Mesenchymal stem cell (in vitro differentiated cells and primary cell): ENCODE data around the gene EPHA2.
A peak's percentile ranks its signal among the peaks of the same experiment; 100 is the strongest.

ENCODE experiments used
- DNase-seq: peaks from one replicate; pipeline ENCODE4 v3.0.0-alpha.2; 2013
- H2AFZ ChIP-seq: one replicate; pipeline ENCODE4 v1.6.1; 2013; ENCODE audit warnings: low read depth, mild to moderate bottlenecking, control low read depth, inconsistent platforms, low read length, moderate library complexity
- H2AK5ac ChIP-seq: 2 replicates; pipeline ENCODE4 v1.6.1; 2013; ENCODE audit warnings: low read length, moderate library complexity, mild to moderate bottlenecking, inconsistent platforms; ENCODE audit not compliant: severe bottlenecking
- H2BK120ac ChIP-seq: one replicate; pipeline ENCODE4 v1.6.1; 2013; ENCODE audit warnings: low read depth, mild to moderate bottlenecking, inconsistent platforms, low read length, moderate library complexity
- H2BK12ac ChIP-seq, 2 experiments: one replicate each; pipeline ENCODE4 v1.6.1; 2013; ENCODE audit warnings: inconsistent platforms in 2 of 2, low read length in 2 of 2, mild to moderate bottlenecking in 2 of 2, moderate library complexity in 2 of 2, control low read depth in 1 of 2
- H2BK15ac ChIP-seq: one replicate; pipeline ENCODE4 v1.6.1; 2013; ENCODE audit warnings: mild to moderate bottlenecking, low read depth, inconsistent platforms; ENCODE audit not compliant: poor library complexity, severe bottlenecking
- H2BK5ac ChIP-seq: 2 replicates; pipeline ENCODE4 v1.6.1; 2013; ENCODE audit warnings: low read depth, mild to moderate bottlenecking, low read length, control low read depth, inconsistent platforms; ENCODE audit not compliant: poor library complexity, severe bottlenecking
- H3K14ac ChIP-seq, 2 experiments: one replicate each; pipeline ENCODE4 v1.6.1; 2013; ENCODE audit warnings: inconsistent platforms in 2 of 2, low read length in 2 of 2, control low read depth in 1 of 2, mild to moderate bottlenecking in 1 of 2, moderate library complexity in 1 of 2
- H3K18ac ChIP-seq, 2 experiments: one replicate each; pipeline ENCODE4 v1.6.1; 2013; ENCODE audit warnings: inconsistent platforms in 2 of 2, low read length in 2 of 2, control low read depth in 1 of 2, low read depth in 1 of 2, mild to moderate bottlenecking in 1 of 2
- H3K23ac ChIP-seq, 2 experiments: one replicate each; pipeline ENCODE4 v1.6.1; 2013; ENCODE audit warnings: inconsistent platforms in 2 of 2, low read length in 2 of 2, mild to moderate bottlenecking in 2 of 2, moderate library complexity in 2 of 2, control low read depth in 1 of 2
- H3K27ac ChIP-seq: 2 replicates; pipeline ENCODE4 v1.5.1; 2013; ENCODE audit warnings: mild to moderate bottlenecking, moderate library complexity, low read length, control low read depth, inconsistent platforms; ENCODE audit not compliant: poor library complexity, severe bottlenecking
- H3K27me3 ChIP-seq, 2 experiments: 2 replicates each; pipeline versions ENCODE4 v1.6.1 to v1.7.0; 2013; ENCODE audit warnings: low read length in 2 of 2, mild to moderate bottlenecking in 2 of 2, moderate library complexity in 2 of 2, control low read depth in 1 of 2, inconsistent platforms in 1 of 2; ENCODE audit not compliant: control insufficient read depth in 1 of 2, insufficient read depth in 1 of 2
- H3K36me3 ChIP-seq, 2 experiments: 2 replicates each; pipeline versions ENCODE4 v1.6.1 to v1.7.0; 2013; ENCODE audit warnings: low read length in 2 of 2, control low read depth in 1 of 2, inconsistent platforms in 1 of 2, low read depth in 1 of 2, mild to moderate bottlenecking in 1 of 2; ENCODE audit not compliant: insufficient read depth in 2 of 2, control insufficient read depth in 1 of 2
- H3K4ac ChIP-seq, 2 experiments: one replicate each; pipeline ENCODE4 v1.6.1; 2013; ENCODE audit warnings: inconsistent platforms in 2 of 2, low read length in 2 of 2, mild to moderate bottlenecking in 2 of 2, moderate library complexity in 2 of 2, control low read depth in 1 of 2, low read depth in 1 of 2
- H3K4me1 ChIP-seq: 2 replicates; pipeline ENCODE4 v1.6.1; 2013; ENCODE audit warnings: low read depth, low read length, control low read depth; ENCODE audit not compliant: control insufficient read depth, insufficient read depth
- H3K4me2 ChIP-seq: 2 replicates; pipeline ENCODE4 v1.6.1; 2013; ENCODE audit warnings: low read length, mild to moderate bottlenecking, inconsistent platforms; ENCODE audit not compliant: poor library complexity, severe bottlenecking
- H3K4me3 ChIP-seq, 2 experiments: 2 replicates each; pipeline versions ENCODE4 v1.5.1 to v1.7.0; 2013; ENCODE audit warnings: low read length in 2 of 2, mild to moderate bottlenecking in 2 of 2, control low read depth in 1 of 2, low read depth in 1 of 2; ENCODE audit not compliant: insufficient read depth in 1 of 2
- H3K79me1 ChIP-seq: replicated peaks from 2 replicates; pipeline ENCODE4 v1.6.1; 2013; ENCODE audit warnings: mild to moderate bottlenecking, control low read depth, low read length, inconsistent platforms; ENCODE audit not compliant: poor library complexity, severe bottlenecking
- H3K9ac ChIP-seq: 2 replicates; pipeline ENCODE4 v1.7.0; 2013; ENCODE audit warnings: mild to moderate bottlenecking, low read length, moderate library complexity
- H3K9me3 ChIP-seq: 2 replicates; pipeline ENCODE4 v1.7.0; 2013; ENCODE audit warnings: mild to moderate bottlenecking, low read length; ENCODE audit not compliant: control insufficient read depth
- H4K8ac ChIP-seq: one replicate; pipeline ENCODE4 v1.6.1; 2013; ENCODE audit warnings: inconsistent platforms, mild to moderate bottlenecking, low read length, moderate library complexity
- H4K91ac ChIP-seq: one replicate; pipeline ENCODE4 v1.6.1; 2013; ENCODE audit warnings: mild to moderate bottlenecking, low read length, inconsistent platforms
- WGBS: methylation state at CpG from one replicate; pipeline ENCODE4 v1.1.7; 2013; ENCODE audit warnings: mixed read lengths; 5-methylcytosine and 5-hydroxymethylcytosine counted together

Gene EPHA2

GRCh38 chr1:16076031-16076864 lies 79.6 kb downstream of the EPHA2 start:
- H4K91ac ChIP-seq: peak overlapping the region; percentile 84
- WGBS: 65% methylated on average over 13 of the region's 14 CpGs
- H3K18ac ChIP-seq: peak overlapping the region; percentile 38 to 57
- H3K36me3 ChIP-seq: no peaks in the 10 kb centered on the region
- H2BK120ac ChIP-seq: no peak overlapping the region
- no peak overlapping the region for H2BK5ac ChIP-seq
- H3K23ac ChIP-seq: no peak overlapping the region
- peak overlapping the region; percentile 4 to 73 for H2BK12ac ChIP-seq
- H2AK5ac ChIP-seq: peak overlapping the region; percentile 21
- H3K27me3 ChIP-seq: peaks cover 0 to 4% of the 10 kb centered on the region in 2 experiments
- peak; percentile 95 for DNase-seq
- no peak overlapping the region for H3K4me3 ChIP-seq
- peak overlapping the region in 1 of 2 experiments; percentile 13 for H3K4ac ChIP-seq
- H3K14ac ChIP-seq: peak overlapping the region in 1 of 2 experiments; percentile 19
- H3K9ac ChIP-seq: peak overlapping the region; percentile 72
- no peak overlapping the region for H2BK15ac ChIP-seq
- H3K27ac ChIP-seq: no peak overlapping the region
- no peak overlapping the region for H3K4me2 ChIP-seq
- H2AFZ ChIP-seq: no peak overlapping the region
- no peaks in the 10 kb centered on the region for H3K79me1 ChIP-seq
- peak overlapping the region; percentile 91 for H4K8ac ChIP-seq
- H3K9me3 ChIP-seq: no peaks in the 10 kb centered on the region
- peaks cover 43% of the 10 kb centered on the region for H3K4me1 ChIP-seq

- Histone ChIP-seq H3K4me3 (no peak overlapping the region), H2AFZ (no peak overlapping the region), H3K18ac (peak overlapping the region; percentile 30 to 57), H3K23ac (no peak overlapping the region), H3K79me1 (no peaks in the 10 kb centered on the region), H3K4ac (peak overlapping the region in 1 of 2 experiments; percentile 13), H3K9me3 (no peaks in the 10 kb centered on the region), H3K4me2 (no peak overlapping the region), H3K4me1 (peaks cover 43% of the 10 kb centered on the region), H2BK12ac (peak overlapping the region; percentile 4 to 73), H2AK5ac (peak overlapping the region; percentile 78), H2BK15ac (peak overlapping the region; percentile 6), H2BK5ac (no peak overlapping the region), H3K27ac (no peak overlapping the region), H3K14ac (no peak overlapping the region), H3K36me3 (no peaks in the 10 kb centered on the region), H3K9ac (peak overlapping the region; percentile 72), H3K27me3 (peaks cover 0 to 4% of the 10 kb centered on the region in 2 experiments), H4K8ac (peak overlapping the region; percentile 91), H2BK120ac (no peak overlapping the region), H4K91ac (peak overlapping the region; percentile 84)
- DNase-seq: peak; percentile 52
- WGBS: 93% methylated on average over 10 of the region's 11 CpGs
These were observed 80.4 kb downstream of the EPHA2 start for GRCh38 chr1:16075337-16076030.
